GM23248 (cell line): ENCODE results near the gene MAEL. TPM values are rescaled to one million over a fixed set of nuclear protein-coding genes. Genes with fewer than 3 reads are reported as not detected.

Source experiments
- DNase-seq: peaks from one replicate; pipeline ENCODE4 v3.0.0-alpha.2; 2015
- H2AFZ ChIP-seq: fragments of 200-600 bp; sonication (generic); 2 replicates; pipeline ENCODE4 v1.6.1; 2016; ENCODE audit warnings: antibody characterized with exemption
- H3F3A ChIP-seq: fragments of 200-600 bp; sonication (generic); 2 replicates; pipeline ENCODE4 v1.6.1; 2016; ENCODE audit warnings: mild to moderate bottlenecking, antibody characterized with exemption, mixed run types; ENCODE audit not compliant: insufficient read depth
- H3K27ac ChIP-seq: fragments of 200-600 bp; sonication (generic); 2 replicates; pipeline ENCODE4 v1.5.1; 2016; ENCODE audit warnings: mild to moderate bottlenecking
- H3K27me3 ChIP-seq: fragments of 200-600 bp; sonication (generic); replicated peaks from 2 replicates; pipeline ENCODE4 v1.6.1; 2016; ENCODE audit warnings: mild to moderate bottlenecking; ENCODE audit not compliant: insufficient read depth
- H3K36me3 ChIP-seq: fragments of 200-600 bp; sonication (generic); 2 replicates; pipeline ENCODE4 v1.6.1; 2016; ENCODE audit warnings: low read depth, mild to moderate bottlenecking
- H3K4me1 ChIP-seq: fragments of 200-600 bp; sonication (generic); 2 replicates; pipeline ENCODE4 v1.6.1; 2016; ENCODE audit warnings: mild to moderate bottlenecking; ENCODE audit not compliant: insufficient read depth
- H3K4me2 ChIP-seq: fragments of 200-600 bp; sonication (generic); one replicate; pipeline ENCODE4 v1.6.1; 2016; ENCODE audit warnings: mild to moderate bottlenecking; ENCODE audit not compliant: unreplicated experiment
- H3K4me3 ChIP-seq: fragments of 200-600 bp; sonication (generic); 2 replicates; pipeline ENCODE4 v1.5.1; 2016; ENCODE audit warnings: mild to moderate bottlenecking
- H3K79me2 ChIP-seq: fragments of 200-600 bp; sonication (generic); 2 replicates; pipeline ENCODE4 v1.6.1; 2016; ENCODE audit warnings: mild to moderate bottlenecking; ENCODE audit not compliant: insufficient read depth
- H3K9ac ChIP-seq: fragments of 200-600 bp; sonication (generic); 2 replicates; pipeline ENCODE4 v1.6.1; 2016; ENCODE audit warnings: mild to moderate bottlenecking
- H3K9me2 ChIP-seq: fragments of 200-600 bp; sonication (generic); 2 replicates; pipeline ENCODE4 v1.6.1; 2016; ENCODE audit warnings: mixed run types, mild to moderate bottlenecking, moderate library complexity; ENCODE audit not compliant: insufficient read depth
- H3K9me3 ChIP-seq: fragments of 200-600 bp; sonication (generic); one replicate; pipeline ENCODE4 v1.6.1; 2017; ENCODE audit warnings: low read depth
- H4K20me1 ChIP-seq: fragments of 200-600 bp; sonication (generic); 2 replicates; pipeline ENCODE4 v1.6.0; 2016; ENCODE audit not compliant: insufficient read depth
- EZH2 ChIP-seq: fragments of 200-600 bp; sonication (generic); IDR thresholded peaks from 2 replicates; pipeline ENCODE4 v1.6.1; 2018; ENCODE audit warnings: antibody characterized with exemption, mild to moderate bottlenecking; ENCODE audit not compliant: insufficient read depth, poor library complexity, severe bottlenecking
- EZH2phosphoT487 ChIP-seq: fragments of 200-600 bp; sonication (generic); IDR thresholded peaks from 2 replicates; pipeline ENCODE4 v1.6.1; 2018; ENCODE audit warnings: antibody characterized with exemption, moderate library complexity, mild to moderate bottlenecking, low read depth; ENCODE audit not compliant: insufficient read depth
- WGBS, 2 experiments: methylation state at CpG; one replicate each; pipeline ENCODE4 v1.1.6; 2015 to 2017; ENCODE audit warnings: low lambda C conversion rate in 2 of 2, low coverage in 1 of 2; ENCODE audit errors: missing lambda C conversion rate in 2 of 2; 5-methylcytosine and 5-hydroxymethylcytosine counted together
- in situ Hi-C: fragments of 300-500 bp; cut with MboI; formaldehyde crosslinking; loops from 2 replicates; pipeline ENCODE4 v1.15.0; 2020
- polyA plus RNA-seq: library from polyadenylated mRNA; unstranded; fragments of >200 nt; fragmentation: Nextera tagmentation; extraction: Ambion mirVana; gene quantifications from 2 replicates; pipeline ENCODE4 v1.2.1, GENCODE V29; 2016
- small RNA-seq: library from RNA; depleted of rRNA; stranded (forward); fragments of <200 nt; gene quantifications from one replicate; pipeline ENCODE3, GENCODE V24; 2014; ENCODE audit warnings: low read depth, low replicate concordance
- total RNA-seq: library from RNA; depleted of rRNA; stranded (reverse); fragments of >200 nt; shearing (Covaris generic); gene quantifications from 2 replicates; pipeline ENCODE4 v1.2.3, GENCODE V29; 2014; rRNA removed

Gene MAEL
- total and polyA plus RNA-seq, 2 experiments from 2014 or later = not detected

DNA sequence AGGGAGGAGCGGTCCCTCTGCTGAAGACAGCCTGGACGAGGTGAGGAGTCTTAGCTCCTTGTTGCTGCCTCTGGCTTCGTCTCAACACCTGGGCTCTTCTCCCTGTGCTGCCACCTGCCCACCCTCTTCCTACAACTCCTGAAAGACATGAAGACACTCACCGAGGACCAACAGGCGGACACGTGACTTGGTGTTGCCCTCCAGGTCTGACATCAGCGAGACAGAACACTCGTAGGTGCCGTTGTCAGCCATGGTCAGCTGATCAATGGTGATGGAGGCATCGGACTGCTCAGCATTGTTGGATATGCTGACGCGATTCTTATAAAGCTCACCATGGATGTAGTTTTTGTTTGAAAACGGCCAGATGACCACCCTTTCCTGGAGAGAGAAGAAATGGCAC is 79.7 kb downstream of the MAEL start:
- Histone ChIP-seq H3K27me3 (peaks cover 3% of the 10 kb centered on the region; the same call in 1 of the 2 replicates), H3K9me2 (no peaks in the 10 kb centered on the region), H3F3A (no peaks in the 10 kb centered on the region), H3K4me1 (no peaks in the 10 kb centered on the region), H3K36me3 (no peaks in the 10 kb centered on the region), H3K4me3 (no peak overlapping the region), H3K79me2 (no peaks in the 10 kb centered on the region), H4K20me1 (no peaks in the 10 kb centered on the region), H3K9me3 (no peaks in the 10 kb centered on the region), H2AFZ (no peak overlapping the region), H3K9ac (no peak overlapping the region), H3K27ac (no peak overlapping the region), H3K4me2 (no peak overlapping the region)
- no peak for DNase-seq
- WGBS, 2 experiments = 61 to 62% methylated on average over 13 of the region's 13 CpGs
- in situ Hi-C loops = loop anchor here (10.0 kb wide), 2 partner anchors 376 to 466 kb away; no protein-coding TSS in a partner anchor
- no peak for TF ChIP-seq EZH2
- no peak for TF ChIP-seq EZH2phosphoT487

DNA sequence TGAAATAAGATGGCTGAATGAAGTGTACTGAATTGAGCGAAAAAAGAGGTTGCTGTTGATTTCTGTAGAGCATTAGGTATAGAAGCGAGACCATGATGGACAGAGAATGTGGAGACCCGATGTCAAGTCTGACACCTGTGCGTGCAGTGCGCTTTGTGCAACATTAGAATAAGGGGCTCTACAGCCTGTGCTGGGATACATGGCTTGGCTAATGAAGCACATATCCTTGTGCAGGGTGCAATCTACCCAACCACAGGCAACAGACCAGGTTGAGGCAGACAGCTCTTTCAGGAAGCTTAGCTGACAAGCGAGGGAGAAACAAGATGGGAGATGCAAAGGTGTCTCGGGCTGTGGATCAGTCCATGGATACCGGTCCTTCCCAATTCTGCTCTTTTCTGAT is 82.2 kb downstream of the MAEL start:
- H3K36me3 ChIP-seq = no peaks in the 10 kb centered on the region
- no peaks in the 10 kb centered on the region for H3K9me3 ChIP-seq
- H2AFZ ChIP-seq = no peak overlapping the region
- no peak overlapping the region for H3K4me3 ChIP-seq
- no peaks in the 10 kb centered on the region for H4K20me1 ChIP-seq
- no peaks in the 10 kb centered on the region for H3K79me2 ChIP-seq
- no peak overlapping the region for H3K27ac ChIP-seq
- WGBS, 2 experiments = 73 to 80% methylated on average over 8 of the region's 8 CpGs
- H3K4me1 ChIP-seq = no peaks in the 10 kb centered on the region
- H3F3A ChIP-seq = no peaks in the 10 kb centered on the region
- DNase-seq = no peak
- no peaks in the 10 kb centered on the region; the same call in 1 of the 2 replicates for H3K27me3 ChIP-seq
- in situ Hi-C loops = no loop called here
- H3K9ac ChIP-seq = no peak overlapping the region
- no peak overlapping the region for H3K4me2 ChIP-seq
- TF ChIP-seq EZH2 (no peak), EZH2phosphoT487 (no peak)
- no peaks in the 10 kb centered on the region for H3K9me2 ChIP-seq

Small RNAs within 50 kb of the gene (small RNA-seq; reads per million reads assigned to genes)
- not detected for gene RNA5SP65

Other genes with a start within 250 kb of the MAEL start
- gene POGK, start 149.8 kb upstream of the MAEL start, total RNA-seq = 25.5 and 26.9 TPM in 2 replicates
- gene POGK, start 149.8 kb upstream of the MAEL start, polyA plus RNA-seq = 10.6 and 11.1 TPM in 2 replicates
- gene TADA1, start 113.0 kb upstream of the MAEL start, total RNA-seq = 6.2 and 7.0 TPM in 2 replicates
- 9.4 and 9.9 TPM in 2 replicates for gene TADA1, start 113.0 kb upstream of the MAEL start, polyA plus RNA-seq
- not detected in 2 replicates for gene ILDR2, start 13.7 kb upstream of the MAEL start, total RNA-seq
- not detected in 2 replicates for gene ILDR2, start 13.7 kb upstream of the MAEL start, polyA plus RNA-seq
- not detected in 2 replicates for gene GPA33, start 101.1 kb downstream of the MAEL start, total RNA-seq
- gene GPA33, start 101.1 kb downstream of the MAEL start, polyA plus RNA-seq = not detected in 2 replicates
- not detected in 2 replicates for gene STYXL2, start 104.8 kb downstream of the MAEL start, total RNA-seq
- not detected in 2 replicates for gene STYXL2, start 104.8 kb downstream of the MAEL start, polyA plus RNA-seq
- gene POU2F1, start 231.6 kb downstream of the MAEL start, total RNA-seq = 2.3 and 3.4 TPM in 2 replicates
- 3.7 TPM in 2 replicates for gene POU2F1, start 231.6 kb downstream of the MAEL start, polyA plus RNA-seq